RPMI8226 (cell line): Measurements from ENCODE around the gene CD72.
A peak's percentile ranks its signal among the peaks of the same experiment; 100 is the strongest.
"Not testable (repeated sequence)": the region's sequence is repeated elsewhere in the genome, so short reads cannot be mapped to it uniquely, and the experiment has no call there.

ENCODE experiments used
- DNase-seq: peaks from one replicate; pipeline ENCODE4 v3.0.0-alpha.2; 2015

The CD72 gene

GRCh38 chr9:35583521-35583920, 34.7 kb downstream of the CD72 start:
- DNase-seq = not testable (repeated sequence)

GRCh38 chr9:35579659-35580227, 38.5 kb downstream of the CD72 start:
- not testable (repeated sequence) for DNase-seq

GRCh38 chr9:35579130-35579529, 39.1 kb downstream of the CD72 start:
- no peak for DNase-seq

- no peak for DNase-seq
Measured at GRCh38 chr9:35577486-35577885, 40.7 kb downstream of the CD72 start.

GRCh38 chr9:35575478-35575877, 42.7 kb downstream of the CD72 start:
- no peak for DNase-seq

GRCh38 chr9:35574578-35575122, 43.6 kb downstream of the CD72 start:
- DNase-seq = no peak

GRCh38 chr9:35570709-35571504, 47.3 kb downstream of the CD72 start:
- no peak for DNase-seq

- DNase-seq = peak; percentile 87
Measured at GRCh38 chr9:35569206-35569605, 49.0 kb downstream of the CD72 start.

- no peak for DNase-seq
Measured at GRCh38 chr9:35568196-35568595, 50.0 kb downstream of the CD72 start.

GRCh38 chr9:35566417-35566816, 51.8 kb downstream of the CD72 start:
- peak; percentile 18 for DNase-seq

- no peak for DNase-seq
Measured at GRCh38 chr9:35564658-35565061, 53.6 kb downstream of the CD72 start.

GRCh38 chr9:35563791-35564197, 54.4 kb downstream of the CD72 start:
- no peak for DNase-seq

GRCh38 chr9:35562895-35563780, 55.1 kb downstream of the CD72 start:
- no peak for DNase-seq

GRCh38 chr9:35561468-35562261, 56.5 kb downstream of the CD72 start:
- no peak for DNase-seq

- DNase-seq = no peak
Measured at GRCh38 chr9:35560625-35561337, 57.4 kb downstream of the CD72 start.
